H1 (cell line): ENCODE measurements around the gene DYNC1LI1.

Experiments
- CTCF ChIP-seq, 3 experiments: IDR thresholded peaks; 1 replicate in 2 of 3; 2 replicates in 1 of 3; pipeline versions ENCODE4 v1.5.1 to v1.6.1; 2011; ENCODE audit warnings: low read length in 3 of 3, mild to moderate bottlenecking in 3 of 3, inconsistent platforms in 2 of 3, low read depth in 1 of 3, moderate library complexity in 1 of 3; ENCODE audit not compliant: insufficient read depth in 1 of 3; ENCODE audit errors: control extremely low read depth in 1 of 3
- YY1 ChIP-seq: IDR thresholded peaks from 2 replicates; pipeline ENCODE4 v1.6.1; 2011; ENCODE audit warnings: low read depth, mild to moderate bottlenecking, low read length

GRCh38 chr3:32593903-32594525 is 23.4 kb upstream of the DYNC1LI1 start:
- TF ChIP-seq CTCF (IDR thresholded peaks at IDR 0.05; ENCODE audit: control extremely low read depth in 1 of 3, insufficient read depth in 1 of 3, low read depth in 1 of 3, low read length in 3 of 3), result no peak
- TF ChIP-seq YY1, result no peak
